Measurements from ENCODE around the gene TNFSF15. TPM values are rescaled to one million over a fixed set of nuclear protein-coding genes. Genes with fewer than 3 reads are reported as not detected.

Gene TNFSF15
- total RNA-seq, 6 experiments from 2014 or later = 0.02 to 0.21 (median 0.05) TPM; not detected in 1

DNA sequence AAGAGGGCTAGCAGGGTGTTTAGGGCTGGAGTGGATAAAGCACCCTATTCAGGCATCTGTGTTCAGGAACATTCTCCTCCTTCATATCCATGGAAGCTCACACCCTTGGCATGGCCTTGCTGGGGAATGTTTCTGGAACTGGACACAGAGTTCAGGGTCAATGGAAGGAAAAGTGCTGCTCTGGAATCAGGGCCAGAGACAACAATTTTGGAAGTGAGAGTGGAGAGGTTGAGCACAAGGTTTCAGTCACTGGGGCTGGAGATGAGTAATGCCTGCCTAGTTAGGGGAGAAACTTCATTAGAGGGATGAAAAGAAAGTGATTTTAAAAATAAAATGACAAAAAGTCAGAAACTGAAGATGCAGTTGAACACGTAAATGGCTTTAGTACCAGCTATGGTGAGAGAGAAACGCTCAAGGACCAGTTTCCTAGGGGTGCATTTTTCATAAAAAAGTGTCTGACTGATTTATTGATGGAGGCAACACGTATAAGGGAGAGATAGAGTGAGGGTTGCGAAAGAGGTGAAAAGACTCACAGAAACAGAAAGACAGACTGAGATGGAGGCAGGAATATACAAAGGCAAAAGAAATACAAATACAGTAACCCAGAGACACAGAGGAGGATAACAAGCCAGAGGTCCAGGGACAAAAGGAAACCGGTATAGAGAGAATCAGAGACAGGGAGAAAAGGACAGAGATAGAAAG is 8.0 kb upstream of the TNFSF15 start:
- Mint-ChIP-seq H3K36me3 (ENCODE audit: low read depth) (no peaks in the 10 kb centered on the region), H3K27me3 (ENCODE audit: insufficient read depth) (peaks cover 21% of the 10 kb centered on the region), H3K4me3 (no peak overlapping the region), H3K9me3 (no peaks in the 10 kb centered on the region), H3K27ac (no peak overlapping the region), H3K4me1 (ENCODE audit: low read depth) (no peaks in the 10 kb centered on the region)
- TF ChIP-seq, protein P1, sequence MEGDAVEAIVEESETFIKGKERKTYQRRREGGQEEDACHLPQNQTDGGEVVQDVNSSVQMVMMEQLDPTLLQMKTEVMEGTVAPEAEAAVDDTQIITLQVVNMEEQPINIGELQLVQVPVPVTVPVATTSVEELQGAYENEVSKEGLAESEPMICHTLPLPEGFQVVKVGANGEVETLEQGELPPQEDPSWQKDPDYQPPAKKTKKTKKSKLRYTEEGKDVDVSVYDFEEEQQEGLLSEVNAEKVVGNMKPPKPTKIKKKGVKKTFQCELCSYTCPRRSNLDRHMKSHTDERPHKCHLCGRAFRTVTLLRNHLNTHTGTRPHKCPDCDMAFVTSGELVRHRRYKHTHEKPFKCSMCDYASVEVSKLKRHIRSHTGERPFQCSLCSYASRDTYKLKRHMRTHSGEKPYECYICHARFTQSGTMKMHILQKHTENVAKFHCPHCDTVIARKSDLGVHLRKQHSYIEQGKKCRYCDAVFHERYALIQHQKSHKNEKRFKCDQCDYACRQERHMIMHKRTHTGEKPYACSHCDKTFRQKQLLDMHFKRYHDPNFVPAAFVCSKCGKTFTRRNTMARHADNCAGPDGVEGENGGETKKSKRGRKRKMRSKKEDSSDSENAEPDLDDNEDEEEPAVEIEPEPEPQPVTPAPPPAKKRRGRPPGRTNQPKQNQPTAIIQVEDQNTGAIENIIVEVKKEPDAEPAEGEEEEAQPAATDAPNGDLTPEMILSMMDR (IDR thresholded peaks at IDR 0.05) = no peak
- DNase-seq = no peak

DNA sequence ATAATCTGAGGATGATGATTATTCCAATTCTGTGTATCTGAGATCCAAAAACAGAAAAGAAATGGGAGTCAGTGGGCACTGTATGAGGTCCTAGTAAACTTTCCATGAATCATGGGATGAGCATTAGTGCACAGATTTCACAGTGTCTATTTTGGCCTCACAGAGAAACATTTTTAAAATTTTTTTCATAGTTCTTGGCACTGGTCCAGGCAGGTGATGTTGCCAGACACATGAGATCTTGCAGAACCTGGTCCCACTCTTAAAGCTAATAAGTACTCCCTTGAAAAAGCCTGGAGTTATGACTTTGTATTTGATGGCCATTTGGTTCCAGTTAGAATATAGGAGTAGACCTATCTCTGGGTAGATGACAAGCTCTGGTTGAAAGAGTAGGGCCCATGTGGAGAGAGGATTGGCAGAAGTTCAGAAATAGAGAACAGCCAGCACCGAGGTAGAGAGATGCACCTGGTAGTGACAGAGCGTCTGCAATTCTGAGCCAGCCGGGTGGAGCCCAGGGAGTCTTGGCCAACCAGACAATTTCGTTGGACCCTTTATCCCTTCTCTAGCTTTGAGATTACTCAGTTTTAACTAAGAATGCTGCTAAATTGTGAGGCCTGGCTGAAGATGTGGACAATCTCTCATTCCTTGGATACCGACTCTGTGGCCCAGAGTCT is 6.3 kb upstream of the TNFSF15 start:
- Mint-ChIP-seq H3K36me3 (ENCODE audit: low read depth) (no peaks in the 10 kb centered on the region), H3K4me3 (no peak overlapping the region), H3K4me1 (ENCODE audit: low read depth) (no peaks in the 10 kb centered on the region), H3K27me3 (ENCODE audit: insufficient read depth) (peaks cover 22% of the 10 kb centered on the region), H3K9me3 (no peaks in the 10 kb centered on the region), H3K27ac (no peak overlapping the region)
- no peak for DNase-seq
- TF ChIP-seq, protein P1 (IDR thresholded peaks at IDR 0.05) = no peak

DNA sequence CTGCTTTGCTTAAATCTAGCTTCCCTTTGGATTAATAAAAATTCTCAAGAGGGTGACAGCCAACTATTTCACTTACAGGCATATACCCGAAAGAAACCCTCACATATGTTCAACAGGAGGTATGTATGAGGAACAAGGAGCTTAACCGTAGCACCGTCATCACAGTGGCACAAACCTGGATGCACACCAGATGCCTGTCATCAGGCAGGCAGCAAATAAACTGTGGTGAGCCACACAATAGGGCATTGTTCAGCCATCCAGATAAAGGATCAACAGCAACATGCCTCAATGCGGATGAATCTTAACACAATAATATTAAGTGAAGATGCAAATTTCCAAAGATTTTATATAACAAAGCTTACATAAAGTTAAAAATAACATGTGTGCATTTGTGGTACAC is 5.5 kb upstream of the TNFSF15 start:
- Mint-ChIP-seq H3K4me3 (no peak overlapping the region), H3K4me1 (ENCODE audit: low read depth) (peaks cover 3% of the 10 kb centered on the region; the same call in 1 of the 2 replicates), H3K9me3 (no peaks in the 10 kb centered on the region), H3K27me3 (ENCODE audit: insufficient read depth) (peaks cover 22% of the 10 kb centered on the region), H3K36me3 (ENCODE audit: low read depth) (no peaks in the 10 kb centered on the region), H3K27ac (no peak overlapping the region)
- TF ChIP-seq, protein P1 (IDR thresholded peaks at IDR 0.05) = no peak
- no peak for DNase-seq

DNA sequence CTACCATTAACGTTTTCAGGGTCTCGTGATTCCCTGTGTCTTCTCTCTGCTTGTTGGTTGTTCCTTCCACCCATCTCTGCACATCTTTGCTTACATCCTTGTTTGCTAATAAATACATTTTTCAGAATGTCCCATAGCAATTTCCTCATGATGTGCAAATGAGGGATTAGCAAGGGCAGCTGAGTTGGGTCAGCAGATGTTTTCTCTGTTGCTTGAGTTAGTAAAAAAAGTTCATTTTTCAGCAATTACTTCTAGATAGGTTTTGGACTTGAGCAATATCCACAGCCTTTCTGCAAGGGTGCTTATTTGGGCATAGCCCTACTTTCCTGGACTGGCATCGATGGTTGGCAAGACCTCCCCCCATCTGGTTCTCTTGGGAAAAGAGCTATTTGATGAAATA is 4.8 kb upstream of the TNFSF15 start:
- DNase-seq = no peak
- no peak overlapping the region for H3K4me3 Mint-ChIP-seq
- TF ChIP-seq, protein P1 (IDR thresholded peaks at IDR 0.05) = no peak
- no peak overlapping the region for H3K27ac Mint-ChIP-seq
- no peaks in the 10 kb centered on the region for H3K36me3 Mint-ChIP-seq (ENCODE audit: low read depth)
- peaks cover 22% of the 10 kb centered on the region for H3K27me3 Mint-ChIP-seq (ENCODE audit: insufficient read depth)
- peaks cover 10% of the 10 kb centered on the region for H3K4me1 Mint-ChIP-seq (ENCODE audit: low read depth)
- no peaks in the 10 kb centered on the region for H3K9me3 Mint-ChIP-seq

DNA sequence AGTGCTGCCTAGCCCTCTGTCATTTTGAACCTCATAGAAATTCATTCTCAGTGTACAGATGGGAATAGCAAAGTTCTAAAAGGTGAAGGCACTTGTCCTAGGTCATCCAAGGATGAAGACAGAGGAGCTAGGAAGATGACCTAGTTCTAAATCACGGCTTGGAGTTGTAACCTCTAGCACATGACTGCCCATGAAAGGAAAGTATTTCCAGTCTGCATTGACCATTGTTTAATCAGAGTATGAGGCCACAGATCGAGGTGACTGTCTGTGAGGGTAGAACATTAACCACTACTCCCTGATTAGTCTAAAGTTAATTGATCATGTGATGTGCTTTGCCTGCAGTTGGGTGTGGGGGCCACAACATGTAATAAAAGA is 674 bp upstream of the TNFSF15 start:
- no peak for DNase-seq
- H3K36me3 Mint-ChIP-seq (ENCODE audit: low read depth) = no peaks in the 10 kb centered on the region
- peaks cover 12% of the 10 kb centered on the region for H3K27me3 Mint-ChIP-seq (ENCODE audit: insufficient read depth)
- H3K9me3 Mint-ChIP-seq = no peaks in the 10 kb centered on the region
- TF ChIP-seq, protein P1 (IDR thresholded peaks at IDR 0.05) = no peak
- H3K27ac Mint-ChIP-seq = no peak overlapping the region
- H3K4me3 Mint-ChIP-seq = no peak overlapping the region
- peaks cover 35% of the 10 kb centered on the region for H3K4me1 Mint-ChIP-seq (ENCODE audit: low read depth)
